HepG2 (cell line): ENCODE measurements around the gene ZNF853. TPM values are rescaled to one million over a fixed set of nuclear protein-coding genes. Genes with fewer than 3 reads are reported as not detected.
A peak's percentile ranks its signal among the peaks of the same experiment; 100 is the strongest.

Experiments
- BCL6 ChIP-seq: IDR thresholded peaks from 2 replicates; pipeline ENCODE4 v1.6.1; 2016; ENCODE audit warnings: missing genetic modification reagents, missing compliant biosample characterization
- ELF1 ChIP-seq: sonication (generic); formaldehyde crosslinking; IDR thresholded peaks from 2 replicates; pipeline ENCODE4 v1.4.0; 2020; ENCODE audit warnings: missing genetic modification reagents
- FOXA3 ChIP-seq: IDR thresholded peaks from 2 replicates; pipeline ENCODE4 v1.6.1; 2016; ENCODE audit warnings: missing genetic modification reagents, missing compliant biosample characterization
- HOXA7 ChIP-seq: sonication (generic); formaldehyde crosslinking; IDR thresholded peaks from 2 replicates; pipeline ENCODE4 v1.8.1; 2022; ENCODE audit warnings: mild to moderate bottlenecking, missing genetic modification reagents, moderate library complexity
- IRF2 ChIP-seq: IDR thresholded peaks from 2 replicates; pipeline ENCODE4 v1.6.1; 2018; ENCODE audit warnings: missing genetic modification reagents, missing compliant biosample characterization
- JUNB ChIP-seq: sonication (generic); formaldehyde crosslinking; IDR thresholded peaks from 2 replicates; pipeline ENCODE4 v1.8.0; 2022; ENCODE audit warnings: missing genetic modification reagents, mild to moderate bottlenecking, borderline replicate concordance
- KDM5B ChIP-seq: sonication (generic); formaldehyde crosslinking; IDR thresholded peaks from 2 replicates; pipeline ENCODE4 v1.4.0; 2020; ENCODE audit warnings: missing genetic modification reagents, mild to moderate bottlenecking, borderline replicate concordance
- KLF16 ChIP-seq, 2 experiments: sonication (generic) in 1 of 2; formaldehyde crosslinking in 1 of 2; IDR thresholded peaks; 2 replicates each; pipeline versions ENCODE4 v1.6.1 to v1.8.0; 2016 to 2023; ENCODE audit warnings: missing genetic modification reagents in 2 of 2, missing compliant biosample characterization in 1 of 2
- MTF2 ChIP-seq: sonication (generic); formaldehyde crosslinking; IDR thresholded peaks from 2 replicates; pipeline ENCODE4 v1.5.0; 2020; ENCODE audit warnings: missing genetic modification reagents, borderline replicate concordance
- RBFOX2 ChIP-seq: fragments of 200-400 bp; formaldehyde crosslinking; IDR thresholded peaks from 2 replicates; pipeline ENCODE4 v1.6.1; 2017; ENCODE audit warnings: low read depth, mild to moderate bottlenecking, low read length
- SIX1 ChIP-seq: sonication (generic); formaldehyde crosslinking; IDR thresholded peaks from 2 replicates; pipeline ENCODE4 v1.4.0; 2020; ENCODE audit warnings: missing genetic modification reagents, borderline replicate concordance
- SMARCC2 ChIP-seq: fragments of 450-650 bp; IDR thresholded peaks from 2 replicates; pipeline ENCODE4 v1.6.1; 2017; ENCODE audit warnings: antibody characterized with exemption, mild to moderate bottlenecking
- SPEN ChIP-seq: sonication (generic); formaldehyde crosslinking; IDR thresholded peaks from 2 replicates; pipeline ENCODE4 v1.5.1; 2020; ENCODE audit warnings: low read depth, mild to moderate bottlenecking, missing genetic modification reagents
- TAF1 ChIP-seq: sonication (generic); formaldehyde crosslinking; IDR thresholded peaks from 2 replicates; pipeline ENCODE4 v1.4.0; 2020; ENCODE audit warnings: missing genetic modification reagents
- WIZ ChIP-seq: sonication (generic); formaldehyde crosslinking; IDR thresholded peaks from 2 replicates; pipeline ENCODE4 v1.5.1; 2020; ENCODE audit warnings: mild to moderate bottlenecking, missing genetic modification reagents
- YEATS4 ChIP-seq: sonication (generic); formaldehyde crosslinking; IDR thresholded peaks from 2 replicates; pipeline ENCODE4 v1.4.0; 2020; ENCODE audit warnings: missing genetic modification reagents, borderline replicate concordance
- ZFX ChIP-seq: sonication (generic); formaldehyde crosslinking; IDR thresholded peaks from 2 replicates; pipeline ENCODE4 v1.4.0; 2020; ENCODE audit warnings: mild to moderate bottlenecking, low read depth, missing genetic modification reagents, moderate library complexity
- ZNF207 ChIP-seq: fragments of 450-650 bp; IDR thresholded peaks from 2 replicates; pipeline ENCODE4 v1.6.1; 2016; ENCODE audit warnings: antibody characterized with exemption, borderline replicate concordance
- ZNF34 ChIP-seq: sonication (generic); formaldehyde crosslinking; IDR thresholded peaks from 2 replicates; pipeline ENCODE4 v1.4.0; 2020; ENCODE audit warnings: mild to moderate bottlenecking, missing genetic modification reagents, borderline replicate concordance
- ZNF383 ChIP-seq: sonication (generic); formaldehyde crosslinking; IDR thresholded peaks from 2 replicates; pipeline ENCODE4 v1.4.0; 2020; ENCODE audit warnings: missing genetic modification reagents, mild to moderate bottlenecking, borderline replicate concordance
- polyA plus RNA-seq, 8 experiments: library from polyadenylated mRNA; depleted of rRNA in 3 of 8; stranded (reverse) in 7 of 8; unstranded in 1 of 8; fragments of >200 nt; fragmentation: Illumina TruSeq in 4 of 8; extraction: Trizol in 4 of 8; gene quantifications; 2 replicates each; pipeline versions ENCODE4 v1.2.1 to v1.2.3, GENCODE V29; 2011 to 2016; ENCODE audit warnings: low read depth in 4 of 8, missing spikeins in 1 of 8, mixed read lengths in 1 of 8; ENCODE audit not compliant: insufficient read depth in 1 of 8
- total RNA-seq, 5 experiments: library from RNA; depleted of rRNA; stranded (reverse); fragments of >200 nt; fragmentation: Illumina TruSeq; extraction: Trizol; gene quantifications; 2 replicates each; pipeline ENCODE4 v1.2.3, GENCODE V29; 2016; ENCODE audit warnings: low read depth in 1 of 5
- TF ChIP-seq, protein P1 (sequence below): sonication (generic); formaldehyde crosslinking; conservative IDR thresholded peaks from 2 replicates; pipeline ENCODE4 v1.5.0; 2020; ENCODE audit warnings: missing genetic modification reagents
- TF ChIP-seq, protein P2 (sequence below): sonication (generic); formaldehyde crosslinking; IDR thresholded peaks from 2 replicates; pipeline ENCODE4 v1.4.0; 2020; ENCODE audit warnings: missing genetic modification reagents
- TF ChIP-seq, protein P3 (sequence below): sonication (generic); formaldehyde crosslinking; conservative IDR thresholded peaks from 2 replicates; pipeline ENCODE4 v1.8.0; 2022; ENCODE audit warnings: low read depth, missing genetic modification reagents
- TF ChIP-seq, protein P4 (sequence below): sonication (generic); formaldehyde crosslinking; IDR thresholded peaks from 2 replicates; pipeline ENCODE4 v1.4.0; 2020; ENCODE audit warnings: missing genetic modification reagents
- TF ChIP-seq, protein P5 (sequence below): sonication (generic); formaldehyde crosslinking; IDR thresholded peaks from 2 replicates; pipeline ENCODE4 v1.4.0; 2020; ENCODE audit warnings: missing genetic modification reagents, borderline replicate concordance

Gene ZNF853
- total and polyA plus RNA-seq, 2 of the 13 experiments (the other 11 are each of a cell fraction or from before 2014, with no cell fraction given) = 2.1 to 6.2 TPM

DNA sequence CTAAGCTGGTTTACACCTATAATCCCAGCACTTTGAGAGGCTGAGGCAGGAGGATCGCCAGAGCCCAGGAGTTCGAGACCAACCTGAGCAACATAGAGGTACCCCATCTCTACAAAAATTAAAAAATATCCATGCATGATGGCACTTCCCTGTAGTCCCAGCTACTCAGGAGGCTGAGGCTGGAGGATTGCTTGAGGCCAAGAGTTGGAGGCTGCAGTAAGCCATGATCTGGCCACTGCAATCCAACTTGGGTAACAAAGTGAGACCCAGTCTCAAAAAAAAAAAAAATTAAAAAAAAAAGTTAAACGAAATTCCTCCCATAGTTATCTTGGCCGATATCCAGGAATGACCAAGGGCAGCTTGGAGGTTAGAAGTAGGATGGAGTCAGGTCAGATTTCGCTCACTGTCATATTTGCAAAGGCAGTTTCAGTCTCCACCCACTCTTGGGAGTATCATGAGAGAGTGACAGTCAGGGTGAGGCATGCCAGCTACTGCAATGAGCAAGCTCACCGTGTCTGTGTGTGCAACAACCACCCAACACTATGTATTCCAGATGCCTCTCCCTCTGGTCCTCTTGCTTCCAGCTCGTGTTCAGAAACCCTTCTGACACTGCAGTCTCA is 44.1 kb upstream of the ZNF853 start (continued):
- TF ChIP-seq HOXA7 (CRISPR knock-in tag) = no peak
- peak; percentile 56; the same call in 1 of the 2 replicates for TF ChIP-seq SIX1 (CRISPR knock-in tag)
- no peak for TF ChIP-seq KDM5B
- TF ChIP-seq JUNB (CRISPR knock-in tag) = no peak
- no peak for TF ChIP-seq TAF1
- no peak for TF ChIP-seq ZFX (CRISPR knock-in tag)
- TF ChIP-seq YEATS4 (CRISPR knock-in tag) = no peak
- TF ChIP-seq BCL6 = 0 out of 2 replicates have a peak, but pooled peaks have one; percentile 9
- TF ChIP-seq FOXA3 (CRISPR knock-in tag) = 0 out of 2 replicates have a peak, but pooled peaks have one; percentile 14
- TF ChIP-seq, protein P1, sequence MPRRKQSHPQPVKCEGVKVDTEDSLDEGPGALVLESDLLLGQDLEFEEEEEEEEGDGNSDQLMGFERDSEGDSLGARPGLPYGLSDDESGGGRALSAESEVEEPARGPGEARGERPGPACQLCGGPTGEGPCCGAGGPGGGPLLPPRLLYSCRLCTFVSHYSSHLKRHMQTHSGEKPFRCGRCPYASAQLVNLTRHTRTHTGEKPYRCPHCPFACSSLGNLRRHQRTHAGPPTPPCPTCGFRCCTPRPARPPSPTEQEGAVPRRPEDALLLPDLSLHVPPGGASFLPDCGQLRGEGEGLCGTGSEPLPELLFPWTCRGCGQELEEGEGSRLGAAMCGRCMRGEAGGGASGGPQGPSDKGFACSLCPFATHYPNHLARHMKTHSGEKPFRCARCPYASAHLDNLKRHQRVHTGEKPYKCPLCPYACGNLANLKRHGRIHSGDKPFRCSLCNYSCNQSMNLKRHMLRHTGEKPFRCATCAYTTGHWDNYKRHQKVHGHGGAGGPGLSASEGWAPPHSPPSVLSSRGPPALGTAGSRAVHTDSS (CRISPR knock-in tag) = no peak
- no peak for TF ChIP-seq ELF1 (CRISPR knock-in tag)
- 0 out of 2 replicates have a peak, but pooled peaks have one; percentile 18 for TF ChIP-seq RBFOX2
- TF ChIP-seq, protein P2, sequence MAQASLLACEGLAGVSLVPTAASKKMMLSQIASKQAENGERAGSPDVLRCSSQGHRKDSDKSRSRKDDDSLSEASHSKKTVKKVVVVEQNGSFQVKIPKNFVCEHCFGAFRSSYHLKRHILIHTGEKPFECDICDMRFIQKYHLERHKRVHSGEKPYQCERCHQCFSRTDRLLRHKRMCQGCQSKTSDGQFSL (CRISPR knock-in tag) = no peak
- no peak for TF ChIP-seq SPEN (CRISPR knock-in tag)
- TF ChIP-seq ZNF34 = no peak
- TF ChIP-seq ZNF383 = no peak
- no peak for TF ChIP-seq WIZ (CRISPR knock-in tag)
- TF ChIP-seq, protein P3, sequence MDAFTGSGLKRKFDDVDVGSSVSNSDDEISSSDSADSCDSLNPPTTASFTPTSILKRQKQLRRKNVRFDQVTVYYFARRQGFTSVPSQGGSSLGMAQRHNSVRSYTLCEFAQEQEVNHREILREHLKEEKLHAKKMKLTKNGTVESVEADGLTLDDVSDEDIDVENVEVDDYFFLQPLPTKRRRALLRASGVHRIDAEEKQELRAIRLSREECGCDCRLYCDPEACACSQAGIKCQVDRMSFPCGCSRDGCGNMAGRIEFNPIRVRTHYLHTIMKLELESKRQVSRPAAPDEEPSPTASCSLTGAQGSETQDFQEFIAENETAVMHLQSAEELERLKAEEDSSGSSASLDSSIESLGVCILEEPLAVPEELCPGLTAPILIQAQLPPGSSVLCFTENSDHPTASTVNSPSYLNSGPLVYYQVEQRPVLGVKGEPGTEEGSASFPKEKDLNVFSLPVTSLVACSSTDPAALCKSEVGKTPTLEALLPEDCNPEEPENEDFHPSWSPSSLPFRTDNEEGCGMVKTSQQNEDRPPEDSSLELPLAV (CRISPR knock-in tag) = no peak
- no peak for TF ChIP-seq MTF2 (CRISPR knock-in tag)
- TF ChIP-seq IRF2 (CRISPR knock-in tag) = no peak
- no peak for TF ChIP-seq SMARCC2
- TF ChIP-seq KLF16 (CRISPR knock-in tag; IDR thresholded peaks at IDR 0.05) = no peak
- TF ChIP-seq ZNF207 = no peak
- TF ChIP-seq, protein P4, sequence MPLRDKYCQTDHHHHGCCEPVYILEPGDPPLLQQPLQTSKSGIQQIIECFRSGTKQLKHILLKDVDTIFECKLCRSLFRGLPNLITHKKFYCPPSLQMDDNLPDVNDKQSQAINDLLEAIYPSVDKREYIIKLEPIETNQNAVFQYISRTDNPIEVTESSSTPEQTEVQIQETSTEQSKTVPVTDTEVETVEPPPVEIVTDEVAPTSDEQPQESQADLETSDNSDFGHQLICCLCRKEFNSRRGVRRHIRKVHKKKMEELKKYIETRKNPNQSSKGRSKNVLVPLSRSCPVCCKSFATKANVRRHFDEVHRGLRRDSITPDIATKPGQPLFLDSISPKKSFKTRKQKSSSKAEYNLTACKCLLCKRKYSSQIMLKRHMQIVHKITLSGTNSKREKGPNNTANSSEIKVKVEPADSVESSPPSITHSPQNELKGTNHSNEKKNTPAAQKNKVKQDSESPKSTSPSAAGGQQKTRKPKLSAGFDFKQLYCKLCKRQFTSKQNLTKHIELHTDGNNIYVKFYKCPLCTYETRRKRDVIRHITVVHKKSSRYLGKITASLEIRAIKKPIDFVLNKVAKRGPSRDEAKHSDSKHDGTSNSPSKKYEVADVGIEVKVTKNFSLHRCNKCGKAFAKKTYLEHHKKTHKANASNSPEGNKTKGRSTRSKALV (CRISPR knock-in tag) = no peak
- TF ChIP-seq, protein P5, sequence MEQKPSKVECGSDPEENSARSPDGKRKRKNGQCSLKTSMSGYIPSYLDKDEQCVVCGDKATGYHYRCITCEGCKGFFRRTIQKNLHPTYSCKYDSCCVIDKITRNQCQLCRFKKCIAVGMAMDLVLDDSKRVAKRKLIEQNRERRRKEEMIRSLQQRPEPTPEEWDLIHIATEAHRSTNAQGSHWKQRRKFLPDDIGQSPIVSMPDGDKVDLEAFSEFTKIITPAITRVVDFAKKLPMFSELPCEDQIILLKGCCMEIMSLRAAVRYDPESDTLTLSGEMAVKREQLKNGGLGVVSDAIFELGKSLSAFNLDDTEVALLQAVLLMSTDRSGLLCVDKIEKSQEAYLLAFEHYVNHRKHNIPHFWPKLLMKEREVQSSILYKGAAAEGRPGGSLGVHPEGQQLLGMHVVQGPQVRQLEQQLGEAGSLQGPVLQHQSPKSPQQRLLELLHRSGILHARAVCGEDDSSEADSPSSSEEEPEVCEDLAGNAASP (CRISPR knock-in tag) = no peak
